ENCODE measurements around the gene KIAA1549.

DNA sequence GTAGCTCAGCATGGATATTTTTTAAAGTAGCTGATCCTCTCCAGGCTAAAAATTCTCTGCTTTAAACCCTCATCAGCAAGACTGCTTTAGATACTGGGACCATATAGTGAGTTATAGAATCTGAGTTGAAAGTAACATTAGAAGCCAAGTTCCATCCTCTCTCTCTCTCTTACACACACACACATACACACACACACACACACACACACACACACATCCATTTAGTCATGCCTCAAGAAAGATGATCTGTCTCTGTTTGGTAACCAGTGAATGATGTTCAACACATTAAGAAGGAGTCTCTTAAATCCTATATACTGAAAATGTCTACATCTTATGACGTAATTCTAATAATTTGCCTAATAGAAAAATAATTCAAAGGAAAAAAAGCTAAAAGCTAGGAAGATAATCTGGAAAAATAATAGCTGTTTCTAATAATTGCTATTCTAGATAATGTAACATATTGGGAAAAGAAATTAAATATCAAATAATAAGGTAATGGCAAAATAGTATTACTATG is 166.3 kb downstream of the KIAA1549 start:
- TF ChIP-seq, protein P1, sequence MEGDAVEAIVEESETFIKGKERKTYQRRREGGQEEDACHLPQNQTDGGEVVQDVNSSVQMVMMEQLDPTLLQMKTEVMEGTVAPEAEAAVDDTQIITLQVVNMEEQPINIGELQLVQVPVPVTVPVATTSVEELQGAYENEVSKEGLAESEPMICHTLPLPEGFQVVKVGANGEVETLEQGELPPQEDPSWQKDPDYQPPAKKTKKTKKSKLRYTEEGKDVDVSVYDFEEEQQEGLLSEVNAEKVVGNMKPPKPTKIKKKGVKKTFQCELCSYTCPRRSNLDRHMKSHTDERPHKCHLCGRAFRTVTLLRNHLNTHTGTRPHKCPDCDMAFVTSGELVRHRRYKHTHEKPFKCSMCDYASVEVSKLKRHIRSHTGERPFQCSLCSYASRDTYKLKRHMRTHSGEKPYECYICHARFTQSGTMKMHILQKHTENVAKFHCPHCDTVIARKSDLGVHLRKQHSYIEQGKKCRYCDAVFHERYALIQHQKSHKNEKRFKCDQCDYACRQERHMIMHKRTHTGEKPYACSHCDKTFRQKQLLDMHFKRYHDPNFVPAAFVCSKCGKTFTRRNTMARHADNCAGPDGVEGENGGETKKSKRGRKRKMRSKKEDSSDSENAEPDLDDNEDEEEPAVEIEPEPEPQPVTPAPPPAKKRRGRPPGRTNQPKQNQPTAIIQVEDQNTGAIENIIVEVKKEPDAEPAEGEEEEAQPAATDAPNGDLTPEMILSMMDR (IDR thresholded peaks at IDR 0.05), result no peak
- no peak for TF ChIP-seq POLR2A (IDR thresholded peaks at IDR 0.05)

All from Peyer's patch (tissue), 4 donors.